ENCODE data around the gene CRY1.

DNA sequence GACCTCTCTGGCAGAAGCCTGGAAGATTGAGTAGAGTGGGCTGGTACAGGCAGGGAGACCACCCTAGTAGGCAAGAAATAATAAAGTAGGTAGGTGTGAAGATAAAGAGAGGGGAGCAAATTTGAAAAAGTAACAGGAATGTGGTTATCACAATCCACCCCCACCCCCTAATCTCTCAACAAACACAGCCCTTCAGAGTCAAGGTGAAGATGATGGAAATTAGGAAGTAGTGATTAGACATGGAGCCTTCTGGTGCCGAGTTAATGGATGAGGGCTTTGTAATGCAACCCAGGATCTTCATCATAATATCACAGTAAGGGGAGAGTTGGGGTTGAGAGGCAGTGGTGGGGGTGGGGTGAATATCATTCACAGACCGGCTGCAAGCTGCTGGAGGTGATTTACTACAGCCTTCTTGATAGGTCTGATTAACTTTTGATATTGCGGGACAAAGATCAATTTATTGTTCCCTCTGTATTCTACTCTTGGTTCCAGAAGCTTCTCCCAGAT is 29.2 kb upstream of the CRY1 start:
- TF ChIP-seq EP300 (IDR thresholded peaks at IDR 0.05), result no peak
- TF ChIP-seq POLR2A (IDR thresholded peaks at IDR 0.05), result no peak
- TF ChIP-seq, protein P1, sequence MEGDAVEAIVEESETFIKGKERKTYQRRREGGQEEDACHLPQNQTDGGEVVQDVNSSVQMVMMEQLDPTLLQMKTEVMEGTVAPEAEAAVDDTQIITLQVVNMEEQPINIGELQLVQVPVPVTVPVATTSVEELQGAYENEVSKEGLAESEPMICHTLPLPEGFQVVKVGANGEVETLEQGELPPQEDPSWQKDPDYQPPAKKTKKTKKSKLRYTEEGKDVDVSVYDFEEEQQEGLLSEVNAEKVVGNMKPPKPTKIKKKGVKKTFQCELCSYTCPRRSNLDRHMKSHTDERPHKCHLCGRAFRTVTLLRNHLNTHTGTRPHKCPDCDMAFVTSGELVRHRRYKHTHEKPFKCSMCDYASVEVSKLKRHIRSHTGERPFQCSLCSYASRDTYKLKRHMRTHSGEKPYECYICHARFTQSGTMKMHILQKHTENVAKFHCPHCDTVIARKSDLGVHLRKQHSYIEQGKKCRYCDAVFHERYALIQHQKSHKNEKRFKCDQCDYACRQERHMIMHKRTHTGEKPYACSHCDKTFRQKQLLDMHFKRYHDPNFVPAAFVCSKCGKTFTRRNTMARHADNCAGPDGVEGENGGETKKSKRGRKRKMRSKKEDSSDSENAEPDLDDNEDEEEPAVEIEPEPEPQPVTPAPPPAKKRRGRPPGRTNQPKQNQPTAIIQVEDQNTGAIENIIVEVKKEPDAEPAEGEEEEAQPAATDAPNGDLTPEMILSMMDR (IDR thresholded peaks at IDR 0.05), result no peak

Data from stomach (tissue), 4 donors.